Parathyroid adenoma (tissue), 2 donors: ENCODE results near the gene SETX.

Experiments
- H2AFZ ChIP-seq: fragments of 300-600 bp; sonication (generic); one replicate; pipeline ENCODE4 v1.7.0; 2017; ENCODE audit warnings: antibody characterized with exemption, mild to moderate bottlenecking
- H3K27ac ChIP-seq: fragments of 300-600 bp; sonication (generic); one replicate; pipeline ENCODE4 v1.7.0; 2017
- H3K27me3 ChIP-seq: fragments of 300-600 bp; sonication (generic); one replicate; pipeline ENCODE4 v1.7.0; 2017; ENCODE audit warnings: low read length; ENCODE audit not compliant: control insufficient read depth, insufficient read depth
- H3K36me3 ChIP-seq: fragments of 300-600 bp; sonication (generic); one replicate; pipeline ENCODE4 v1.7.0; 2017; ENCODE audit warnings: low read length; ENCODE audit not compliant: control insufficient read depth, insufficient read depth
- H3K4me1 ChIP-seq: fragments of 300-600 bp; sonication (generic); one replicate; pipeline ENCODE4 v1.7.0; 2017; ENCODE audit warnings: control low read depth
- H3K4me2 ChIP-seq: fragments of 300-600 bp; sonication (generic); one replicate; pipeline ENCODE4 v1.7.0; 2017; ENCODE audit warnings: low read length
- H3K4me3 ChIP-seq: fragments of 300-600 bp; sonication (generic); one replicate; pipeline ENCODE4 v1.7.0; 2017; ENCODE audit warnings: low read depth, low read length
- H3K79me2 ChIP-seq: fragments of 300-600 bp; sonication (generic); one replicate; pipeline ENCODE4 v1.7.0; 2017; ENCODE audit warnings: control low read depth
- H3K9ac ChIP-seq: fragments of 300-600 bp; sonication (generic); one replicate; pipeline ENCODE4 v1.7.0; 2017; ENCODE audit warnings: mild to moderate bottlenecking
- H3K9me3 ChIP-seq: fragments of 300-600 bp; sonication (generic); one replicate; pipeline ENCODE4 v1.7.0; 2017; ENCODE audit warnings: low read length; ENCODE audit not compliant: control insufficient read depth
- CTCF ChIP-seq: fragments of 300-600 bp; sonication (generic); IDR thresholded peaks from one replicate; pipeline ENCODE4 v1.7.0; 2017; ENCODE audit warnings: antibody characterized with exemption, mild to moderate bottlenecking
- donor health status: primary hyperparathyroidism.

SETX gene

GRCh38 chr9:132218208-132218607 lies 136.6 kb downstream of the SETX start:
- Histone ChIP-seq H3K79me2 (no peaks in the 10 kb centered on the region), H3K27ac (no peak overlapping the region), H3K27me3 (no peaks in the 10 kb centered on the region), H3K9me3 (no peaks in the 10 kb centered on the region), H3K4me3 (no peak overlapping the region), H3K4me1 (no peaks in the 10 kb centered on the region), H3K4me2 (no peak overlapping the region), H3K36me3 (no peaks in the 10 kb centered on the region), H2AFZ (no peak overlapping the region), H3K9ac (no peak overlapping the region)
- no peak for TF ChIP-seq CTCF

GRCh38 chr9:132216861-132217619 lies 137.7 kb downstream of the SETX start:
- Histone ChIP-seq H3K79me2 (no peaks in the 10 kb centered on the region), H3K9ac (no peak overlapping the region), H3K27ac (no peak overlapping the region), H2AFZ (no peak overlapping the region), H3K9me3 (no peaks in the 10 kb centered on the region), H3K4me2 (no peak overlapping the region), H3K27me3 (no peaks in the 10 kb centered on the region), H3K4me3 (no peak overlapping the region), H3K36me3 (no peaks in the 10 kb centered on the region), H3K4me1 (no peaks in the 10 kb centered on the region)
- no peak for TF ChIP-seq CTCF

GRCh38 chr9:132214027-132214622 lies 140.7 kb downstream of the SETX start:
- Histone ChIP-seq H3K4me1 (no peaks in the 10 kb centered on the region), H3K9me3 (no peaks in the 10 kb centered on the region), H3K4me2 (peak overlapping the region; percentile 23), H3K36me3 (no peaks in the 10 kb centered on the region), H3K79me2 (no peaks in the 10 kb centered on the region), H2AFZ (no peak overlapping the region), H3K9ac (no peak overlapping the region), H3K27me3 (no peaks in the 10 kb centered on the region), H3K4me3 (no peak overlapping the region), H3K27ac (no peak overlapping the region)
- TF ChIP-seq CTCF: no peak

GRCh38 chr9:132211570-132211969 lies 143.2 kb downstream of the SETX start:
- no peak overlapping the region for H3K9ac ChIP-seq
- H2AFZ ChIP-seq: no peak overlapping the region
- H3K27me3 ChIP-seq: no peaks in the 10 kb centered on the region
- H3K79me2 ChIP-seq: no peaks in the 10 kb centered on the region
- no peaks in the 10 kb centered on the region for H3K4me1 ChIP-seq
- no peak overlapping the region for H3K4me2 ChIP-seq
- H3K9me3 ChIP-seq: no peaks in the 10 kb centered on the region
- TF ChIP-seq CTCF: no peak
- no peak overlapping the region for H3K27ac ChIP-seq
- no peak overlapping the region for H3K4me3 ChIP-seq
- H3K36me3 ChIP-seq: no peaks in the 10 kb centered on the region
